Measurements from ENCODE around the gene ZNF550.

ZNF550 gene
- total RNA-seq, result 17.8 to 58.3 (median 22.4) reads per million in 3 experiments

DNA sequence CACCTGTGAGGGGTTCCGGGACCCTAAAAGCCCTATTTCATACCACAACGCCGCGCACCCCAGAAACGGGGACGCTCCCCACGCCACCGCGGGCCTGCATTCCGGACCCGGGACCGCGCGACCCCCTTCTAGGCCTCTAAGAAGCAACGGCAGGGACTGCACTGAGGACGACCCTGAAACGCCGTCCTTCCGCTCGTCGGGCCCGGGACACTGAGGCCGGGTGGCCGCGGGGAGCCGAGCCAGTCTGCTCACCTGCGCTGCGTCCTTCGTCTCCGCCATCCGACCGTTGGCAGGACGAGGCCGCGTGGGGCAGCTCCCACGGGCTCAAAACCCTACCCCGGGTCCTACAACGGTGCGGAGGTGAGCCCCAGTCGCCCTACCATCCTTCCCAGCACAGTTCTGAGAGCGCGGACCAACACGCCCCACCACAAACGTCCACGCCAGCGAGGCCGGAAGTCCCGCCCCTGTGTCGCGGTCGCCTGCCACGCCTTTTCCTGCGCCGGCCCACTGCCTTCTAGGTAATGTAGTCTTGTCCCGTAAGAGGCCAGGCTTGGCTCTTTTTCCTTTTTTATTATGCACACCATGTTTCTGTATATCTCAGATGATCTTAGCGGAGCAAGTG lies at the start of gene ZNF550:
TSS of gene ZNF550 (minus strand) at position 460 of the 622 bp plus-strand sequence. CDS start at position 279, 181 bp downstream.
- peak; percentile 78 for DNase-seq

DNA sequence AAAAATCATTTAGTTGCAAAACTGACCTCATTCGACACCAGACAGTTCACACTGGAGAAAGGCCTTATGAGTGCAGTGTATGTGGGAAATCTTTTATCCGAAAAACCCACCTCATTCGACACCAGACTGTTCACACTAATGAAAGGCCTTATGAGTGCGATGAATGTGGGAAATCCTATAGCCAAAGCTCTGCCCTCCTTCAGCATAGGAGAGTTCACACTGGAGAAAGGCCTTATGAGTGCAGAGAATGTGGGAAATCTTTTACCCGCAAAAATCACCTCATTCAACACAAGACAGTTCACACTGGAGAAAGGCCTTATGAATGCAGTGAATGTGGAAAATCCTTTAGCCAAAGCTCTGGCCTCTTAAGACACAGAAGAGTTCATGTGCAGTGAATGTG lies 47.3 kb upstream of the ZNF550 start:
- no peak for DNase-seq

DNA sequence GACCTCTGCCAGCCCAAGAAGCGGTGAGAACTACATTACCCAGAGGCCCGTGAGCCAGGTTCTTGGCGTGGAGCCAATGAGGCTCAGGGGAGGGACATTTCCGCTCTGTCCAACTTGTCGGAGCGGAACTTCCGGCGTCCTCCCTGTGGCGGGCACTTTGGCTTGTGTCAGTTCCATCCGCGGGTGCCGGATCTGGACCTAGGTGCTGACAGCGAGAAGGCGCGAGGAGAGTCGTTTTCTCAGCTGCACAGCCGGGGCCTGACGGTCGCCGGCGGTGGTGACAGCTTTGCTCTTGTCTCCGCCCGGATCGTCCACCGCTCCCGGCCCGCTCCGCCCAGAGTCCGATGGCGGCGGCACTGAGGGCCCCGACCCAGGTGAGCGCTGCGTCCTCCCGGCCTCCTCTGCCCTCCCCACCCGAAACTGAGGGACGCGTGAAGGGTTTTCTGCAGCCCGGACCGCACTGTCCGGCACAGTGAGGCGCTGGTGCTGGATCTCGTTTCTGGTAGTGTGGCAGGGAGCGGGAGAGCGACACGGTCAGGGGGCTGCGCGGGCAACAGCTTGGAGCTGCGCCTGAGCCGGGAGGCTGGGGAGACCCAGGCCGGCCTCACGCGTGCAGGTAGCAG lies 40.2 kb upstream of the ZNF550 start, which contains the start of gene ZNF530:
TSS of gene ZNF530 (plus strand) at position 125 of the 623 bp plus-strand sequence. CDS start 4,461 bp downstream, outside the sequence.
- DNase-seq, result peak; percentile 73

DNA sequence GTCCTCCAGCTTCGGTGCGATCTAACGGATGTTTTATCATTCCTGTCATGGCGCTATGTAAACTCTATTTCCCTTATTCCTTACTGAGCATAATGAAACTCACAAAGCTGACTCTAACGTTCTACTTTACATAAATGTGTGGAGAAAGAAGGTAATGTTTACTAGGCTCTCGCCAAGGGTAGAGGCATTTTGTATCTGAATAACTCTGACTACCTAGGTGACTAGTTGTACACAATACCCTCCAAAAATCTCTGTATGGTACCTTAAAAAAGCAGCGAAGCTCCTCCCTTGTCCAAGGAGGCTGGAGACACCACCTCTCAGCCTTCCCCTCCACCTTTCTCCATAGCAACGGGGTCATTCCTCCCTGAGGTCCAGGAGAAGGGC lies 39.7 kb upstream of the ZNF550 start:
- no peak for DNase-seq

DNA sequence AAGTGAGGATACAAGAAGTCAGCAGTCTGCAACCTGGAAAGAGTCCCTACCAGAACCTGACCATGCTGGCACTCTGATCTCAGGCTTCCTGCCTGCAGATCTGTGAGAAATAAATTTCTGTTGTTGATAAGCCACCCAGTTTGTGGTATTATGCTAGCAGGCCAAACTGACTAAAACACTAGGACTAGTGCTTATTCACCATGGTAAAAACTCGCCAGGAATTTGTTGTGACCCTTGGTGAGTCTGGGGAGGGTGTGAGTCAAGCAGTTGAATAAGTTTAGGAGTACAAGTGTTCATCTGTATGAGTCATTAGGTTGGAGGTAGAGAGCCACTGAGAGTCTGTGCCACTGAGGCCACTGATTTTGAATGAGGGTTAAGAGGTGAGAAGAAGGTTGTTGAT lies 27.9 kb upstream of the ZNF550 start:
- DNase-seq, result no peak

DNA sequence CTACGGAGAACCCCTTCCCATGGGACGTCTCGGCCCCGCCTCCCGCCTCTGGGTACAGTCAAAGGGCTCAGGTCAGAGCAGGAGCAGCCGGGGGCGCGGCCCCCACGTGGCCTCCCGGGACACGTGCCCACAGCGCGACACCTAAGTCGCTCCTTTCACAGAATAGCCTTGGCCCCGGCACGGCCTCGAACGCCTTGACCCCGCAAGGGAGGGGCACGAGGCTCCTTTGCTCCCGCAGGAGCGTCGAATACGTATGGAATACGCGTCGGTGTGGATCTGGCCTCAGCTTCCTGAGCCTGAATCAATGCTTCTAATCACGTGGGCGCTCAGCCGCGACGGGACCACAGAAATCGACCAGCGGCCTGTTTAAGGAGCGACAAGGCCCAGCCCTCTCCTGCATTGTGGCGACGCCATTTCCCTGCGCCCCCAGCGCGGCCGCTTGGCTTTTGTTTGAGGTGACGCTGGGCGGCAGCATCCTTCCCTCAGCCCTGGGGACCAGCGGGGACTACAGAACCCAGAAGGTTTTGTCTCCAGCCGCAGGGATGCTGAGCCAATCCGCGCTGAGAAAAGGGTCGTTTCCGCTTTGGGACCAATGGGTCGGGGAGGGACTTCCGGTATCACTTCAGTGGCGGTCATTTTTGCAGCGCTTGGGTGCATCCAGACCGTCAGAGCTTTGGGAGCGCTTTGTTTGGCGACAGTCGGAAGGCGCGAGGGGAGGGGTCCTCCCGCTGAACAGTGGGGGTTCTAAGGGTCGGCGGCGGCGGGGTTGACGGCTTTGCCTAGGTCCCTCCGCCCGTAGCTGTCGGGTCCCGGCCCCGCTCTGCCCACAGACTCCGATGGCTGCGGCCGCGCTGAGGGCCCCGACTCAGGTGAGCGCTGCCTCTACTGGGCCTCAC lies 24.1 kb upstream of the ZNF550 start, which contains the start of gene ZIK1:
TSS of gene ZIK1 (plus strand) at position 625 of the 896 bp plus-strand sequence. CDS start at position 837, 212 bp downstream.
- peak; percentile 86 for DNase-seq

DNA sequence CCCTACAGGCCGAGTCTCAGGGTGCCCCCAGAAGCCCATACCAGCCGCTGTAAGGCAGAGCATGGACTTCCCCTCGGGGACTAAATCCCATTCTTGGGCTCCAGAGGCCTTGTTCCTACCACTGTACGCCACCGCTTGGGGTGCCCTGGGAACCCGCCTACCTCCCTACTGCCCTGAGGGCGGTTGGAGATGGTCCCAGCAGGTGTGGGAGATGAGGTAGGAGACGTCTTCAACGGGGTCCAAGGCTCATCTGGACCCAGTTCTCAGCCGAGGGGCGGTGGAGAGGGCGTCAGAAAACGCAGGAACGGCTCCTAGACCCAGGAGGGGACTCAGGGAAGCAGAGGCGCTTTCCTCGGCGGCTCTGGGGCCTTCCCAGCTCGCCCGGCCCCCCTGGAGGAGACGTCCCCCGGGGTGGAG lies 23.4 kb upstream of the ZNF550 start:
- no peak for DNase-seq

DNA sequence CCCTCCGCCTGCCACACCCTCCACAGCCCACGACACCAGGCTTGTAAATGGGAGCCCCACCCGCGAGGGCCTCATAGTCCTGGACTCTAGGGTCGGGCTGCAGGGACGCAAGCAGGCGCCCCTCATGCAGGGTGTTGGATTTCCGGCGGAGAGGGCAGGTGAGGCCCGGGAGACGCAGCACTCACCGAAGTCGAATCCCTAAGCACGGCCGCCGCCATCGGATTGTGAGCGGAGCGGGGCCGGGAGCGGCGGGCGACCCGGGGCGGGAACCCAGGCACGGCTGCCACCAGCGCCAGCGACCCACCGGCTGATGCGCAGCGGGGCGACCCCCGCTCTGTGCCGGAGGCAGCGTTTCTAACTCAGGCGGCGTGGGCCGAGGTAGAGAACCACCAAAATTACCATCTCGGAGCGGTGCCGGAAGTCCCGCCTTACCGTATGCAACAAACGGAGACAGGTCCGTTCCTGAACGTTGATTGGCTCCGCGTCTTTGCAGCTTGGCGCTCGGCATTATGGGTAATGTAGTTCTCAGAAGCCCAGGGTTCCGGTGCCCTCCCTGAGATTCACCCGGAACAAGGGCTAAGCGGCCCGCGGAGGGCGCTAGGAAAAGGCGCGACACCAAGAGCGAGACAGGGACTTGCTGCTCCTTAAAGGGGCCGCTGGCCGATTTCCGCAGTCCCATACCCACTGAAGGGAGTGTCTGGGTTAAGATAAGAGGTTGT lies 19.0 kb upstream of the ZNF550 start, which contains the start of gene ZNF416:
TSS of gene ZNF416 (minus strand) at position 425 of the 719 bp plus-strand sequence. CDS start at position 218, 207 bp downstream.
- DNase-seq, result peak; percentile 96

DNA sequence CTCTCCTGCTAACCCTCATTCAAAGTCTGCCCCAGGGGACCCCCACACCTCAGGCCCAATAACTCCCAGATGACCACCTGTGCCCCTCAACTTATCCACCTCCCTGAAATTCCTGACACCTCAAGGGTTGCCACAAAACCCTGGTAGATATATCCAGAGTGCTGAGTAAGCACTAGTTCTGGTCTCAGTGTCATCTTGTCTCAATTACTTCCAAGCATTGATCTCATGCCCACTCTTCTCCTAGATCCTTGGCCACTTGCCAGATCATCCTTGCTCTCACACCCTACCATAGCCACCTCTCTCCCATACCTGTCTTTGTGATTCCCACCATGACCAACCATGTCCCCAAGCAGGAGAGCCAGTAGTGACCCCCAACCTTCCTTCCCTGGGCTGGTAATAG lies 17.0 kb upstream of the ZNF550 start:
- no peak for DNase-seq

DNA sequence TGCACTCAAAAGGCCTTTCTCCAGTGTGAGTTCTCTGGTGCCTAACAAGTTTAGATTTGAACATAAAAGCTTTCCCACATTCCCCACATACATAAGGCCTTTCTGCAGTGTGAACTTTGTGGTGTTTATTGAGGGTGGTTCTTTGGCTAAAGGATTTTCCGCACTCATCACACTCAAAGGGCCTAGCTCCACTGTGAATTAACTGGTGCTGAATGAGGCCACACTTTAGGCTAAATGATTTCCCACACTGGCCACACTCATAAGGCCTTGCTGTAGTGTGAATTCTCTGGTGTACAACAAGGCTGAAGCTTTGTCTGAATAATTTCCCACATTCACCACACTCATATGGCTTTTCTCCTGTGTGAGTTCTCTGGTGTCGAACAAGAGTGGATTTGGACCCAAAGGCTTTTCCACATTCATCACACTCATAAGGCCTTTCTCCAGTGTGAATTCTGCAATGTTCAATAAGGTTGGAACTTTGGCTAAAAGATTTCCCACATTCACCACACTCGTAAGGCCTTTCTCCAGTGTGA lies 12.8 kb upstream of the ZNF550 start:
- DNase-seq, result no peak

DNA sequence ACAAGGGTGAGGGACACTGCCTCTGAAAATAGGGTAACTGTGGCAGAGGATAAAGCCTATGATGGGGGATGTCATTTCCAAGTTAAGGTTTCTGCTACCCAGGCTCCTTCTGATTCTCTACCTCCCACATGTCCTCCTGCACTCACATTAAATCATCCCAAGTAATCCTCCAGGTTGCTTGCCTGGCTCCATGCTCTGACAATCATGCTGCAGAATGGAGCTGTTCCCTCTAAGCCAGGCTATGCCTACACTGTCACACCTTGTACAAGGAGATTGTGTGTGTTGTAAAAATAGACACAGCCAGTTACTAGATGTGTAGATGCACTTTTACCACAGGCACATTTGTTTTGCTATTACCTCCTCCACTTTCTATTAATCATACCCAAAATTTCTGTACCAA lies 11.0 kb upstream of the ZNF550 start:
- no peak for DNase-seq

DNA sequence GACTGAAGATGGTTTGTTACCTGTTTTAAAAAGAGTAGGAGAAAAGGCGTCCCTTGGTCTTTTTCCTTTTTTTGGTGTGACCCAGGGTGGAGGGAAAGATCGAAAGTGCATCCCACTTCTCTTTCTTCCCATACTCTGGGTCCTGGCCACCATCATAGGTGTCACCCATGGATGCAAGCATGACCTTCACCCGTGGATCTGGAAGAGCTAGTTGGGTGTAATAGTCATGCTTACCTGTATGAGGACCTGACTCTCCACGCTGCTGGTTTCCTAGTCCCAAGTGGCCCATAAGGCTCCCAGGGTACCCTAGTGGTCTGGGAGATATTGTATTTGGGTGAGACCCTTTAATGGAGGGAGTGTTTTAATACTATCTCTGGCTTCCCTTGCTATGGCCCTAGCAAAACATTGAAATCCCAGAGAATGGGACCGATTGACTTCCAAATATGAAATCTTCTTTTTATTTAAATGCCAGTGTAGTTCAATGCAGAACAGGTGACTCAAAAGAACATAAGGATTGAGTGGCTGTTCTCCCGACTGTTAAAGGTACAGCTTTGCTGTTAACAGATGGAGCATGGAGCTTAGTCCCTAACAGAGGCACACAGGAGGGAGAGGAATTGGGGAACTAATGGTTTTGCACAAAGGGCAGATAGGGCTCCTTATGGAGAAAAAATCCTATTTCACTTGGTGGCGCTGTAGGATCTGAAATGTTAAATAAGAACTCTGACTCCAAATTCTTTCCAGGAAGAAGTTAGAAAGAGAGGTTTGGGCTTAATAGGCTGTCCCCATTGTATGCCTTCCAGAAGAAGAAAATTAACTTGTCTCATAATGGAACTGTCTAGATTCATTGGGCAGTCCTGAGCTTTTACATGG lies 7.0 kb upstream of the ZNF550 start:
- no peak for DNase-seq

DNA sequence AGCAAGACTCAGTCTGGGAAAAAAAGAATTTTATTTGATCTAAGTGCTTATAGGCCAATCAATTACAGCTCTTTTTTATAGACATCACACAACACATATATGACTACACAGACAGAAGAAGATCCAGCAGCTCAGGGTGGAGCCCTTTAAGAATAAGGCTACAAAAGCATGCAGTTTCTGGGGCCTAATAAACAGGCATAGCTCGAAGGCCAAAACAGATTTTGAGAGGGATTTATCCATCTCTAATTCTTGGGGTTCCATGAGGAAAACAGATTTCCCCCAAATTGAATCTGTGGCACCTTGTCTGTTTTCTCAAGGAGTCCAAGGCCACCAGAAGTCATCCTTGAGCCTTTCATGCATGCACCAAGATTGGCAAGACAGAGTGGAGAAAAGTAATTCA lies 3.9 kb upstream of the ZNF550 start:
- no peak for DNase-seq

DNA sequence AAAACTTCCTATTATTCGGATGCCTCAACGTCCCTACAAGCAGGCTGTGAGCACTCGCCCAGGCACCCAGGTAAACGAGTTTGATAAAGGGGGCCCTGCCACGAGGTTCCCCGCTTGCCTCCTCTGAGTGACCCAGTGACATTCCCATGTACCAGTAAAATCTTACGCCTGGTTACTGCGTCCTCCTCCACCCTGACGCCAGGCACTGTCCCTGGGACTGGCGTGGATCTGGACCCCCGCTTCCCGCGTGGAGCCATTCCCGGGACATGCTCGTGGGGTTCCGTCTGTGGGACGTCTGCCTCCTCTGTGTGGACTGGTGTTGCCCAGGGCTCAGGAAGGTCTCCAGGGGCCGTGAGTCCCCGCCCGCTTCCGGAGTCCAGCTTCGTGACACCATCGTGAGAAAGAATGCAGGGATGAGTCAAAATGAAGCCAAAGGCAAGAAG lies 407 bp upstream of the ZNF550 start:
- DNase-seq, result no peak

DNA sequence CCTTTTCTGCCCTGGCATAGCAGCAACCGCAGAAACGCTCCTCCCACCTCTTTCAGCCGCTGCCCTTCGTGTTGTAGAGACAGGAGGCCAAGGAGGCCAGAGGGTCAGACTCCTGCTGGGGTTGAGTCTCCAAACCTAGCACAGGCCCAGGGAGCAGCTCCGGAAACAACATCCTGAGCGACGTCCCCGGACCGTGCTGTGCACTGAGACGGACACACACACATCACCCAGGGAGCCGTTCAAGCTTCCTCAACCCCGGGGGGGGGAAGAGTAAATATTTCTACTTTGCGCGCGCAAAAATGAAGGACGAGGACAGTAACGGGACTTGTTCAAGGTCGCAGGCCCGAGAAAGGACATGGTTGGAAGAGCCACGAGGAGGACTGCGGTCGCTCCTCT lies 657 bp downstream of the ZNF550 start:
- no peak for DNase-seq

DNA sequence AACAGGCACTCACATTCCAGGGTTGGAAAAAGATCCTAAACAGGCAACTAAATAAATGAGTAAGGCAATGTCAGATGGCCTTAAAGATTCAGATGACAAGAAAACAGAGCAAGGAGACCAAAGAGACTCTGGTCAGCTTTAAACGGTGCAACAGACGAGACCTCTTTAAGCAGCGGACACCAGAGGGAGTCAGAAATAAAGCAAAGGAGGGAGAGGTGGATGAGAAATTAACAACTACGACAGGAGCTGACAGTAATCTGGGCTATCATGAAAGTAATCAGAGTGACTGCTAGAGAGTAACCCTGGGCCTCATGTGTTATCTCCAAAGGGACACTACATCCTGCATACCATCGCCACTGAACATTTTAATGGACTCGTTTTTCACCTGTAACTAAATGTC lies 1.1 kb downstream of the ZNF550 start:
- DNase-seq, result no peak

DNA sequence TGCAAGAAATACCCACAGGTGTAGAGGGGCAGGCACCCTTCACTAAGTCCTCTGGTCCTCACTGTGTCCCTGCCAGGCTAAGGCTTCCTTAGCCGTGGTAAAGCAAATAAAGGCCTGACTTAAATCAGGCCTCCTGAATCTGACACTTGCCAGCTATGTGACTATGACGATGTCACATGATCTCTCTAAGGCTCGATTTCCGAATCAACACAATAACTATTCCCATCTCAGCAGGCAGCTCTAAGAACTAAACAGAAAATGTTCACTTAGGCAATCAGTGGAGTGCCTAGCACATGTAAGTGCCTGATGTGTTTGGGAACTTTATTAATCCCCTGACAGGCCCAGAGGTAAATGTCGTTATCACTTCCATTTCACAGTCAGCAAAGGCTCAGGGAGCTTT lies 2.0 kb downstream of the ZNF550 start:
- no peak for DNase-seq

DNA sequence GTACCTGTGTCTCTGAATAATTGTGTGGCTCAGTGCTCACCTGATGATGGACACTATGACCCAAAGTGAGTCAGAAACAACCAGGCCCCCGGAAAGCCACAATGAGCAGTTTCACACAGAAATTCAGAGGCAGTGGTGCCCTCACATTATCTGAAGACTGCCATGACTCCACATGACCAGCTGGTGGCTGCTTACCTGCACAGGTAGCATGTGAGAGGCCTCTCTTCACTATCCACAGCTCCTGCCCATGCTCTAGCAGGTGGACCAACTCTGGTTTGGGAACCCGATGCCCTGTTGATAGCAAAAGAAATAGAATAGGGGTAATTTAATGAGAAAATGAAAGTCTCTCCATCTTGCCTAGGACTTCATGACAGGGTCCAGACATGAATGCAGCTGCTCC lies 7.2 kb downstream of the ZNF550 start:
- DNase-seq, result no peak

DNA sequence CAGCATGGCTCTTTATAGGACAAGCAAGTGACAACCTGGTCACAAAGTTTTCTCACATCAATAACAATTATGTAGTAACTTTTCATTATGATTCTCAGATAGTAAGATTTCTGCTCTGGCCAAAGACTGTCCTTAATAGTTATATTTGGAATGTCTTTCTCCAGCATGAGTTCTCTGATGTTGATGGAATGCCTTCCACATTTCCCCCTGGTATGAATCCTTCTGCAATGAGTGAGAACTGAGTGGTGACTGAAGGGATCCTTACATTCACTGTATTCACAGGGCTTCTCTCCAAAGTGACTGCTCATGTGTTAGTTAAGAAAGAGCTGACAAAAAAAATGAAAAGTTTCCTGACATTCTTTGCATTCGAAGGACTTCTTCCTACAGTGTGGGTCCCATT lies 13.2 kb downstream of the ZNF550 start:
- DNase-seq, result no peak

DNA sequence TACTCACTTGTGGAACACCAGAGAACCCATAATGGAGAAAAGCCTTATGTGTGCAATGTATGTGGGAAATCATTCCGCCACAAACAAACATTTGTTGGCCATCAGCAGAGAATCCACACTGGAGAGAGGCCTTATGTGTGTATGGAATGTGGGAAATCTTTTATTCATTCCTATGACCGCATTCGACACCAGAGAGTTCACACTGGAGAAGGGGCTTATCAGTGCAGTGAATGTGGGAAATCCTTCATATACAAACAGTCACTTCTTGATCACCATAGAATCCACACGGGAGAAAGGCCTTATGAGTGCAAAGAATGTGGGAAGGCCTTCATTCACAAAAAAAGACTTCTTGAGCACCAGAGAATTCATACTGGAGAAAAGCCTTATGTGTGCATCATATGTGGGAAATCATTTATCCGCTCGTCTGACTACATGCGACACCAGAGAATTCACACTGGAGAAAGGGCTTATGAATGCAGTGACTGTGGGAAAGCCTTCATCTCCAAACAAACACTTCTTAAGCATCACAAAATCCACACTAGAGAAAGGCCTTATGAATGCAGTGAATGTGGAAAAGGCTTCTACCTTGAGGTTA lies 21.6 kb downstream of the ZNF550 start:
- DNase-seq, result no peak
